ENCODE results near the gene APOO.

The APOO gene

DNA sequence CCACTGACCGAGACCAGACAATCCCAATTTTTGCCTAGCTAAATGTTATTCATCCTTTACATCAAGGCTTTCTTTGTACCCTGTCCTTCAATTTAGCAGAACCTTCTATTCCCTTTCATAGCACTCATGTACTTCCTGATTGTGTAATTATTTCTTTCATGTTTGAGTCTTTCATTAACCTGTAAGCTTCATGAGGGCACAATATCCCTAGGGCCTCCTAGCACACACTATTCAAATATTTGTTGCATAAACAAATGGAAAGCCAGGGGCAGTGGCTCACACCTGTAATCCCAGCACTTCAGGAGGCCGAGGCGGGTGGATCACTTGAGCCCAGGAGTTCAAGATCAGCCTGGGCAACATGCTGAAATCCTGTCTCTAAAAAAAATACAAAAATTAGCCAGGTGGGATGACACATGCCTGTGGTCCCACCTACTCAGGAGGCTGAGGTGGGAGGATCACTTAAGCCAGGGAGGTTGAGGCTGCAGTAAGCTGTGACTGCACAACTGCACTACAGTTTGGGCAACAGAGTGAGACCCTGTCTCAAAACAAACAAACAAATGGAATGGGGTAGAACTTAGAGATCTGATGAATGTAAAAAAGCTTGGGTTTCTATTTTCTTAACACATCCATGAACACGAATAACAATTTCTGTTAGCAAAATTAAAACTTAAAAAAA, 65.8 kb downstream of the APOO start:
- H3K79me2 ChIP-seq (ENCODE audit: control insufficient read depth, insufficient read depth, low read length, poor library complexity), result no peaks in the 10 kb centered on the region
- no peaks in the 10 kb centered on the region for H3K27me3 ChIP-seq (ENCODE audit: insufficient read depth, low read length)
- H4K91ac ChIP-seq (ENCODE audit: low read depth, low read length), result no peak overlapping the region
- peak; percentile 32 to 75 for DNase-seq
- H3K9me3 ChIP-seq (ENCODE audit: insufficient read depth, low read depth, low read length), result no peaks in the 10 kb centered on the region
- no peak overlapping the region for H3K4ac ChIP-seq (ENCODE audit: low read depth, low read length)
- no peak overlapping the region for H4K8ac ChIP-seq (ENCODE audit: low read depth, low read length)
- WGBS (ENCODE audit: extremely low coverage, insufficient coverage, insufficient read length), result no CpG with 5 or more reads among the region's 4 CpGs
- H2BK12ac ChIP-seq (ENCODE audit: low read length), result no peak overlapping the region
- no peak overlapping the region for H2AK5ac ChIP-seq (ENCODE audit: low read length)
- H4K12ac ChIP-seq (ENCODE audit: low read depth, low read length), result no peak overlapping the region
- H3K4me3 ChIP-seq (ENCODE audit: low read depth, low read length), result no peak overlapping the region
- no peak overlapping the region for H3K4me2 ChIP-seq (ENCODE audit: low read length)
- H2BK120ac ChIP-seq (ENCODE audit: insufficient read depth, low read length, poor library complexity), result no peak overlapping the region
- no peak overlapping the region for H3K14ac ChIP-seq (ENCODE audit: low read length)
- H2AFZ ChIP-seq (ENCODE audit: insufficient read depth, low read length, poor library complexity), result no peak overlapping the region
- H3K9ac ChIP-seq (ENCODE audit: low read length), result no peak overlapping the region
- H3K36me3 ChIP-seq (ENCODE audit: control insufficient read depth in 1 of 2, insufficient read depth in 2 of 2, low read length in 2 of 2), result no peaks in the 10 kb centered on the region
- no peak overlapping the region for H2BK5ac ChIP-seq (ENCODE audit: low read depth, low read length, poor library complexity)
- H3K4me1 ChIP-seq (ENCODE audit: control insufficient read depth in 1 of 2, insufficient read depth in 2 of 2, low read length in 2 of 2), result peaks cover 0 to 2% of the 10 kb centered on the region in 2 experiments
- no peak overlapping the region for H3K23ac ChIP-seq (ENCODE audit: low read length)
- H3K79me1 ChIP-seq (ENCODE audit: low read length), result no peaks in the 10 kb centered on the region
- no peak overlapping the region for H3K27ac ChIP-seq (ENCODE audit: low read depth, low read length)
- H3K18ac ChIP-seq (ENCODE audit: low read length), result no peak overlapping the region

- no peaks in the 10 kb centered on the region for H3K79me1 ChIP-seq (ENCODE audit: low read length)
- H3K18ac ChIP-seq (ENCODE audit: low read length), result no peak overlapping the region
- no peak overlapping the region for H4K8ac ChIP-seq (ENCODE audit: low read depth, low read length)
- no peak overlapping the region for H3K4me2 ChIP-seq (ENCODE audit: low read length)
- no peak overlapping the region for H3K27ac ChIP-seq (ENCODE audit: low read depth, low read length)
- no peak overlapping the region for H2BK12ac ChIP-seq (ENCODE audit: low read length)
- no peak overlapping the region for H2BK5ac ChIP-seq (ENCODE audit: low read depth, low read length, poor library complexity)
- no peak overlapping the region for H4K91ac ChIP-seq (ENCODE audit: low read depth, low read length)
- H3K79me2 ChIP-seq (ENCODE audit: control insufficient read depth, insufficient read depth, low read length, poor library complexity), result no peaks in the 10 kb centered on the region
- H2AK5ac ChIP-seq (ENCODE audit: low read length), result no peak overlapping the region
- no peak overlapping the region for H2AFZ ChIP-seq (ENCODE audit: insufficient read depth, low read length, poor library complexity)
- H3K4me3 ChIP-seq (ENCODE audit: low read depth, low read length), result no peak overlapping the region
- no peak overlapping the region for H3K4ac ChIP-seq (ENCODE audit: low read depth, low read length)
- no CpG with 5 or more reads among the region's 3 CpGs for WGBS (ENCODE audit: extremely low coverage, insufficient coverage, insufficient read length)
- no peaks in the 10 kb centered on the region for H3K9me3 ChIP-seq (ENCODE audit: insufficient read depth, low read depth, low read length)
- peaks cover 0 to 2% of the 10 kb centered on the region in 2 experiments for H3K4me1 ChIP-seq (ENCODE audit: control insufficient read depth in 1 of 2, insufficient read depth in 2 of 2, low read length in 2 of 2)
- no peaks in the 10 kb centered on the region for H3K27me3 ChIP-seq (ENCODE audit: insufficient read depth, low read length)
- no peak overlapping the region for H3K14ac ChIP-seq (ENCODE audit: low read length)
- H2BK120ac ChIP-seq (ENCODE audit: insufficient read depth, low read length, poor library complexity), result no peak overlapping the region
- no peak overlapping the region for H3K23ac ChIP-seq (ENCODE audit: low read length)
- no peaks in the 10 kb centered on the region for H3K36me3 ChIP-seq (ENCODE audit: control insufficient read depth in 1 of 2, insufficient read depth in 2 of 2, low read length in 2 of 2)
- no peak overlapping the region for H4K12ac ChIP-seq (ENCODE audit: low read depth, low read length)
- no peak overlapping the region for H3K9ac ChIP-seq (ENCODE audit: low read length)
- DNase-seq, result peak in 1 of 2 donors; percentile 50
Observed at GRCh38 chrX:23840674-23841073, 67.1 kb downstream of the APOO start.

GRCh38 chrX:23838953-23839352, 68.8 kb downstream of the APOO start:
- Histone ChIP-seq H3K79me2 (ENCODE audit: control insufficient read depth, insufficient read depth, low read length, poor library complexity) (no peaks in the 10 kb centered on the region), H3K27me3 (ENCODE audit: insufficient read depth, low read length) (no peaks in the 10 kb centered on the region), H2BK5ac (ENCODE audit: low read depth, low read length, poor library complexity) (no peak overlapping the region), H3K4me1 (ENCODE audit: control insufficient read depth in 1 of 2, insufficient read depth in 2 of 2, low read length in 2 of 2) (no peaks in the 10 kb centered on the region), H2BK120ac (ENCODE audit: insufficient read depth, low read length, poor library complexity) (no peak overlapping the region), H3K27ac (ENCODE audit: low read depth, low read length) (no peak overlapping the region), H4K8ac (ENCODE audit: low read depth, low read length) (no peak overlapping the region), H4K91ac (ENCODE audit: low read depth, low read length) (no peak overlapping the region), H3K4ac (ENCODE audit: low read depth, low read length) (no peak overlapping the region), H3K23ac (ENCODE audit: low read length) (no peak overlapping the region), H3K36me3 (ENCODE audit: control insufficient read depth in 1 of 2, insufficient read depth in 2 of 2, low read length in 2 of 2) (no peaks in the 10 kb centered on the region), H3K9ac (ENCODE audit: low read length) (no peak overlapping the region), H3K14ac (ENCODE audit: low read length) (no peak overlapping the region), H3K9me3 (ENCODE audit: insufficient read depth, low read depth, low read length) (no peaks in the 10 kb centered on the region), H3K4me2 (ENCODE audit: low read length) (no peak overlapping the region), H2AK5ac (ENCODE audit: low read length) (no peak overlapping the region), H2AFZ (ENCODE audit: insufficient read depth, low read length, poor library complexity) (no peak overlapping the region), H3K4me3 (ENCODE audit: low read depth, low read length) (no peak overlapping the region), H3K79me1 (ENCODE audit: low read length) (no peaks in the 10 kb centered on the region), H3K18ac (ENCODE audit: low read length) (no peak overlapping the region), H2BK12ac (ENCODE audit: low read length) (no peak overlapping the region), H4K12ac (ENCODE audit: low read depth, low read length) (no peak overlapping the region)
- no CpG with 5 or more reads among the region's 1 CpG for WGBS (ENCODE audit: extremely low coverage, insufficient coverage, insufficient read length)
- no peak for DNase-seq

GRCh38 chrX:23832721-23833120, 75.0 kb downstream of the APOO start:
- no peak overlapping the region for H3K9ac ChIP-seq (ENCODE audit: low read length)
- H2AK5ac ChIP-seq (ENCODE audit: low read length), result no peak overlapping the region
- H4K8ac ChIP-seq (ENCODE audit: low read depth, low read length), result no peak overlapping the region
- no peak overlapping the region for H2BK12ac ChIP-seq (ENCODE audit: low read length)
- H3K18ac ChIP-seq (ENCODE audit: low read length), result no peak overlapping the region
- no peaks in the 10 kb centered on the region for H3K9me3 ChIP-seq (ENCODE audit: insufficient read depth, low read depth, low read length)
- no peak overlapping the region for H3K23ac ChIP-seq (ENCODE audit: low read length)
- H4K91ac ChIP-seq (ENCODE audit: low read depth, low read length), result no peak overlapping the region
- H3K79me1 ChIP-seq (ENCODE audit: low read length), result no peaks in the 10 kb centered on the region
- no peak overlapping the region for H3K27ac ChIP-seq (ENCODE audit: low read depth, low read length)
- no peak for DNase-seq
- H3K4me2 ChIP-seq (ENCODE audit: low read length), result no peak overlapping the region
- H2AFZ ChIP-seq (ENCODE audit: insufficient read depth, low read length, poor library complexity), result no peak overlapping the region
- no peak overlapping the region for H3K4me3 ChIP-seq (ENCODE audit: low read depth, low read length)
- no peaks in the 10 kb centered on the region for H3K4me1 ChIP-seq (ENCODE audit: control insufficient read depth in 1 of 2, insufficient read depth in 2 of 2, low read length in 2 of 2)
- H3K36me3 ChIP-seq (ENCODE audit: control insufficient read depth in 1 of 2, insufficient read depth in 2 of 2, low read length in 2 of 2), result no peaks in the 10 kb centered on the region
- no peaks in the 10 kb centered on the region for H3K27me3 ChIP-seq (ENCODE audit: insufficient read depth, low read length)
- H2BK120ac ChIP-seq (ENCODE audit: insufficient read depth, low read length, poor library complexity), result no peak overlapping the region
- no peak overlapping the region for H3K4ac ChIP-seq (ENCODE audit: low read depth, low read length)
- no peak overlapping the region for H3K14ac ChIP-seq (ENCODE audit: low read length)
- no CpG with 5 or more reads among the region's 1 CpG for WGBS (ENCODE audit: extremely low coverage, insufficient coverage, insufficient read length)
- no peak overlapping the region for H2BK5ac ChIP-seq (ENCODE audit: low read depth, low read length, poor library complexity)
- H4K12ac ChIP-seq (ENCODE audit: low read depth, low read length), result no peak overlapping the region
- no peaks in the 10 kb centered on the region for H3K79me2 ChIP-seq (ENCODE audit: control insufficient read depth, insufficient read depth, low read length, poor library complexity)
